HG03159 (cell line): Measurements from ENCODE around the gene DHRS12.
A peak's percentile ranks its signal among the peaks of the same experiment; 100 is the strongest.

Experiments
- ATAC-seq: cut with Tn5 transposase; IDR thresholded peaks from one replicate; pipeline ENCODE4 v1.9.1; 2021; ENCODE audit warnings: mild to moderate bottlenecking, moderate library complexity; ENCODE audit not compliant: unreplicated experiment

The DHRS12 gene

DNA sequence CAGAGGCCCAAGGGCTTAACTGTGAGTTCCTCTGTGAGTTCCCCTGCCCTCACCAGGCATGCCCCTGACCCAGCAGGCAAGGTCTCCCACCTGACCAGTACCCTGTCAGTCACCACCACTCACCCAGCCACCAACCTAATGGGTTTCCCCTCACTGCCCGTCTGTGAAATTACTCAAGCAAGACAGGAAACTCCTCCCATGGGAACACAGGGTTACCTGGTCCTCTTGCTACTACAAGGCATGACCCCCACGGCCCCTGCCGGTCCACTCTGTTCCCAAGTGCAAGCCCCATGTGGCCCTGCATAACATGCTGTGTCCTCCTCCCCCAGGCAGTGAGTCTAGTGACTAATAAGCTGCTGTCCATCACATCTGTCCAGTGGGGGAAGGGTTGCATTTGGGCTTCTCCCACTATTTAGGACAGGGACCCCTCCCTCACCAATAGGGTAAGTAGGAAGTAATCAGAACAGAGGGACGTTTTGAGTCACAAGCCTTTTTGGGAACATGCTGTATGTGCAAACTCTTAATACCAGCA is 8.0 kb upstream of the DHRS12 start:
- ATAC-seq: no peak

DNA sequence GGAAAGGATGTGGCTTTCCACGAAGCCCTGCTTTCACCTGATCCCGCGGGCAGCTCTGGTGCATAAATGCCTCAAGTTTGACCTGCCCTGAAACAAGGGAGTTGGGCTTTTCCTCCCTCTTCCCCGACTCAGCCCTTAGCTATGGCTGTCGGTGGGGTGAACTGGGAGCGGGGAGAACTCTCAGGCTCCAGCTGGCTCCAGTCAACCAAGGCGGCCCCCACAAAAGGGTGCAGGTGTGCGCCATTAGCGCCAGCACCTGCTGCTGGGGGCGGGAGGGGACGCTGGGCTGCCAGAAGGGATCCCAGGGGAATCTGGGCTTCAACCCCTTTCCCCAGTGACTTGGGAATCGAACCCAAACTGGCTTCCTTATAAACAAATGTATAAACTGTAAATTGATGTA is 7.1 kb upstream of the DHRS12 start:
- no peak for ATAC-seq

DNA sequence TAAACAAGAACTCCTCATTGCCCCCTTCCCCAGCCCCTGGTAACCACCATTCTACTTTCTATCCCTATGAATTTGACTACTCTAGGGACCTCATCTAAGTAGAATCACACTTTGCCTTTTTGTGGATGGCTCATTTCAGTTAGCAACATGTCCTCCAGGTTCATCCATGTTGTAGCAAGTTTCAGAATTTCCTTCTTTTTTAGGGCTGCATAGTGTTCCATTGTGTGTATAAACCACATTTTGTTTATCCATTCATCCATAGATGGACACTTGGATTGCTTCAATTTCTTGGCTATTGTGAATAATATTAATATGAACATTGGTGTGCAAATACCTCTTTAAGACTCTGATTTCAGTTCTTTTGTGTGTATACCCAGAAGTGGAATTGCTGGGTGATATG is 4.8 kb upstream of the DHRS12 start:
- ATAC-seq: no peak

DNA sequence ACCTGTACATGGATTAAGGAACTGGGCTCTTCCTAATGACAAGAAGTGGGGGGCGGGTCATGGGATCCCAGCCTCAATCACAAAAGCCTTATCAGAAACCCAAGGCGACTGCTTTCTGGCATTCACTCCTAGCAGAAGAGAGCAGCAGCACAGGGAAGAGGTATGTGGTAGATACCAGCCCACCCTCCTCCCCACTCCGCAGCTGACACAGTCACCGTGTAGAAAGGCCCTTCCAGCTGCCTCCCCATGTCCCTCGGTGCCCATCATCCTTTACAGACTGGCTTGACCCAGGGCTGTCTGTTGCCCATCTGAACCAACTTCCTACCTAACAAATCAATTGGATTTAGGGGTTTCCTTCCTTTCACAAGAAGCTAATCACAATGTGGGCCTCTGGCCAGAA is 3.1 kb upstream of the DHRS12 start:
- ATAC-seq: no peak

DNA sequence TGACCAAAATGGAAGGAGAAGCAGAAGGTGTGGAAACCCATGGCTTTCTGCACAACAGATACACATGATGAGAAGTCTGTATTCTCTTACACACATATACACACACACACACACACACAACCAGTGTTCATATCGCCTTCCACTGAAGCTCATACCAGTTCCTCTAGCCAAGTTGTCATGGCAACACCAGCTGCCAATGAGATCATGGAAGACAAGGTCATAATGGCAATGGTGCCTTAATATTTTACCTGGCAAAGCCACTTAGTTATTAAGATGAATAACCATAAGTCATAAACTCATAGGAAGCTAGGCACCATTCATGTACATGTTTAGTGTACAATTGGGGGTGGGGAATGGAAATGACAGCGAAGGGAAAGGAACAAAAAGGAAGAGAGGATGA is 2.6 kb upstream of the DHRS12 start:
- ATAC-seq: no peak

DNA sequence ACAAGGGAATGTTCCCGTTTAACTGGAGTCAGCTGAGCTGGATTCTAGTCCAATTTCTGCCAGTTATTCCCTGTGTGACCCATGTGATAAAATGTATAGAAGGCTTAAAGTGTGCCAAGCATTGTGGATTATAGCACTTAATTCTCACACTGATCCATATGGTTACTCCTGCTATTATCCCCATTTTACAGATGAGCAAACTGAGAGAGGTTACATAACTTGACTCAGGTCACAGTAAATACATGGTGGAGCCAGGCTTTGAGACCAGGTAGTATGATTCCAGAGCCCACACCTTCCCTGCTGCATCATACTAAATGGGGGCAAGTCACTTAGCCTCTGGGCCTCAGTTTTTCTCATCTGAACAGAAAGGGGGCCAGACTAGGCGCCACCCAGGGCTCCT is 2.0 kb upstream of the DHRS12 start:
- ATAC-seq: no peak

DNA sequence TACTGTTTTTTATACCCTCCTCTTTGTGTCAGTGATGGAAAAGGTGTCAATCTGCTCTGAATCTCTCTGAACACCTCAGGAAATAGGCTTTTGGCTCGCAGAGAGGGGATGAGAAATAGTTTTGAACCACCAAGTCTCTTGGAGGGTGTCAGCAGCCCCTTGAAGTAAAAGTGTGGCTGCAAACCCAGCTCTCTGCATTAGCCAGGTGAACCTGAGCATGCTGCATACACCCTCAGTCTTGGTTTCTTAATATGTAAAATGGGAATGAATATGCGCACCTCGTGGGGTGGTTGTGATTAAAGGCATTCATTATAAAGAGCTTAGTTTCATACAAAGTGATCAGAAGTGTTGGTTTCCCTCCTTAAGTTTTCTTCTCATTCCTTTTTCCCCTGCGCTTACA is 1.4 kb upstream of the DHRS12 start:
- no peak for ATAC-seq

DNA sequence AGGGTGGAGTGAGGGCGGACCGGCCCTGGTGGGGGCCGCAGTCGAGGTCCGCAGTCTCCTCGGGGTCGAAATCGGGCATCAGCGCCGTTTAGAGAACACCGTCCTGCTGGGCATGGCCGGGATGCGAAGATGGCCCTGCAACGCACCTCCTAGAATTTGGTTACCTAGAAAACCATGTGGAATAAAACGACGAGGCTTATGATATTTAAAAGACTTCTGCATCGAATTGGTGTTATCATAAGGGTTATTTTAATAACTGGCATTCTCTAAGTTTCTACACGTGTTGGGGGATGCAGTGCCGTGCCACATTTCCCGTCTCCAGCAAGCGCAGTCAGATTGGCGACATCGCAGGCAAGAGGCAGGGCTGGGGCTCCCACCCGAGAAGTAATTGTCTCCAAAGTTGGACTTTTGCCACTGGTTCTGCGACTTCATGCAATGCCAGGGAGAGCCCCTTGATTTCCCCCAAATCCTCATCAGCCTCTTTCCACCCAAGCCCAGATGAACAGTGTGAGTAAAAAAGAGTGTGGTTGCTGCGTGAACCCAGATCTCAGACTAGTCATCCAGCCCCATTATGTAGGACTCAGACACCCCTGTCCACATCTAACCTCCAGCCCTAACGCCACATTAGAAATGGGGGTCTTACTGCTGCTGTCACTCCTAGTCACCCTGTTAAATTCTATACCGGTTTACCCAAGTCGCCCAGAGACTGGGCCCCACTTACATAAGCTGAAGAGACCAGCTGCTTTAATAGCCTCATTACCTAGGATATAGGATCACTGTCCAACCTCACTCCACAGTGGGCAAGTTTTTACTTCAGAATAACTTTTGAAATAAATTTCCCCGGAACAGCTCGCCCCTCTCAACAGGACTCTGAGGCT is 571 bp upstream of the DHRS12 start:
- ATAC-seq: no peak

DNA sequence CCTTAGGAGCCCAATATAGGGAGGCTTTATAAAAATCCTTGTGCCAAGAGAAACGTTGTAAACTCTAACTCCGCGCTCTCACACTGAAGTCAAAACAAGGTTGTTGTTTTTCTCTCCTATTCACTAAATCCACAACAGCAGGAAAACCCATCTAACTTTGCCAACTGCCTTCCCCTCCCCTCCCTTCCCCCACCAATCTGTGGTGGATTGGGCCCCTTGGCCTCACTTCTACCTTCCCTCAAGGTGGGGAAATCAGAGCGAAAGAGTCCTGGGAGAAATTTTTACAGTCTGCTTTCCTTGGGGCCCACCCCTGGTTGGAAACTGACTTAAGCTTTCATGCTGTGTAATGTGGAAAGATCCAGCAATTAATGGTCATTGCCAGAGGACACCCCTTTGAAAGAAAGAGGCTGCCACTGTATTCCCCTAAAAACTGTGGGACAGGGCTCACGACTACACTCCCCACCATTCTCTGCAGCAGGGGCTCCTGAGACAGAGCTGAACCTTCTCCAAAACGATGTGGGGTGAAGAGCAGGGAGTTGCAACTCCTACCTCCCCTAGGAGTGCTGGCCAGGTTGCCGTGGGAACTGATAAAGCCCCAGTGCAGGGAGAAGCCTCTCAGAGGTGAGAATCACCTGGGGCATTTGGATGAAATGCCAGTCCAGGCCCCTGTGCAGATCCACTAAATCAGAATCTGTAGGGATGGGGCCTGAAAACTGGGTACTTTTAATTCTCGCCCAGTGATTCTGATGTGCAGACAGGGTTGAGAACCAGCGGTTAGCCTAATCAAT is 1.1 kb downstream of the DHRS12 start:
- ATAC-seq: no peak

DNA sequence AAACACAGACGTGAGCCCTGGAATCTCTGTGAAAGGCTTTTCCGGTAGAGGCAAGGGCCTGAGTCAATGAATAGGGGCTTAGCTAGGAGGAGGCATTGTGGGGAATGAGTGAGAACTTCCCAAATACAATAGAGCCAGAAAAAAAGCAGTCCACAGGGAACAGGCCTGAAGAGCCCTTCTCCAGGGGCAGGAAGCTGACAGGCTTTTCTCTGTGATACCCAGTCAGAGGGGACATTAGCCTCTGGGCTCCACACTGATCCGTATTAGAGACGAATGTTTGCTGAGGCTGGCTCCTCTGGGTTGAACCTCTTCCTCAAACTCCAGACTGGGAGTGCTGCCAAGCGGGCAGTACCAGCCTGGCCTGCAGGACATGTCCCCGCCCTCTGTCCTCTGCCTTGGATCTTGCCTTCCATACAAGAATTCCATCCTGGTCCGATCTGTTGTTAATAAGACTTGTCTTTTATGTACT is 2.3 kb downstream of the DHRS12 start:
- no peak for ATAC-seq

DNA sequence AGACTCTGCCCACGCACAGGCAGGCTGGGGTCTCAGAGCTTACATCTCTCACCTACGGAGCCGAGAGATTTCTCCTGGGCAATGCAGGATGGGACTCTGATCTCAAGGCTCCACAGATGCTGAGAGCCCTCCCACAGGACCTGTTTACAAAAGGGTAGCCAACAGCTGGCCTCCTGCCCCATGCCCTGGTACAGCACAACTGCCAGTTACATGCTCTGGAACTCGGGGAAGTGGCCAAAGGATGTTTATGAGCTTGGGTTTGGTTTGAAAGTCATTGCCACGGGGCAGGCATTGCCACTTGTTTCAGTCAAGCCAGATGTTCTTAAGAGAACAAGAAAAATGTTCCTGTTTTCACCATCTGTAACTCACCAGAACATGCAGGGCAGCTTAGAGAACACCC is 3.5 kb downstream of the DHRS12 start:
- no peak for ATAC-seq

DNA sequence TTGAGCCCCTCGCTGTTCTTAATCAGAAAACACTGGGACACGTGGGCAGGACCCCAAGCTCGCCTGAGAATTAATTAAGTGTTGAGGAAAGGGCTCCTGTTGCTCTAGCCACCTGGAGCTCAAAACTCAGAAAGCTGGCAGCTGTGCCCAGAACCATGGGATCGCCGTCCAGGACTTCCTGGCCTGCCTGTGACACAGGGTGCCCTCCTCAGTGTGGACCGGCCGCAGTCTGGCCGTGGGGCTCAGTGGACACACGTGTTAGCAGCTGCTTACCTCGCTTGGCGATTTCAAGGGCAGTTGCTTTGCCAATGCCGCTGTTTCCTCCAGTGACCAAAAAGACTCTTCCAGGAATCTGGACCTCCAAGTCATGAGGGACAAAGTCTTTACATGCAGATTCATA is 4.7 kb downstream of the DHRS12 start:
- ATAC-seq: no peak

DNA sequence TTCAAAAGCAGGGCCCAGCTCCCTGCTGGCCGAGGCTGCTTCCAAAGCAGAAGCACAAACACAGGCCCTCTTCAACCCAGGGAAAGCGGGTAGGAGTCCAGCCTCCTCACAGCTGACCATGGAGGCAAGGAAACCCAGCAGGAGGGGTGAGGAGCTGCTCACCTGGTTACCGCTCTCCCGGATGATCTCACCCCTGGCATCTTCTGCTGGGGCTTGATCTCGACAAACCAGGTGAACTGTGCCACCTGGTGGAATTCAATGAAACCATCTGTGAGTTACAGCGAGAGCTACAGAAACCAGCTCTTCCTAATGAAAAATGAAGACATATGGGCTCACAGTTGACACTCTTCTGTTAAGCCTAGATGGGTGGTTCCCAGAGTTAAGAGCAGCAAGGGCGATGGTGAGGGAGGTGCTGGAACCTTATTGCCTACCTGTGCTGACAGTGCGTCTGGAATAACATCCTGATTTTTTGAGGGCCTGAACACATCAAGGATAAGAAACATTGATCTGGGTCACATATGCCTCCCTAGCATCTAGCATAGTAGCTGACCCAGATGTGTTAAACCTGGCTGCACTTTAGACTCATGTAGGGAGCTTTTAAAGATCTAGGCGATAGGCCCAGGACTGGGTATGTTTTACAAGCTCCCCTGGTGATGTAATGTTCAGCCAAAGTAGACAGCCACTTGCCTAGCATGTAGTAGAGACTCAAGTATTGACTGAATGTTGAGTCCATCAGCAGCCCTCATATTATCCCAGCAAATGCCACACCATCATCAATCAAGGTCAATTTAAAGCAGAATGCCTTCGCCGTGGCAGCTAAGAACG is 6.1 kb downstream of the DHRS12 start:
- ATAC-seq: no peak

DNA sequence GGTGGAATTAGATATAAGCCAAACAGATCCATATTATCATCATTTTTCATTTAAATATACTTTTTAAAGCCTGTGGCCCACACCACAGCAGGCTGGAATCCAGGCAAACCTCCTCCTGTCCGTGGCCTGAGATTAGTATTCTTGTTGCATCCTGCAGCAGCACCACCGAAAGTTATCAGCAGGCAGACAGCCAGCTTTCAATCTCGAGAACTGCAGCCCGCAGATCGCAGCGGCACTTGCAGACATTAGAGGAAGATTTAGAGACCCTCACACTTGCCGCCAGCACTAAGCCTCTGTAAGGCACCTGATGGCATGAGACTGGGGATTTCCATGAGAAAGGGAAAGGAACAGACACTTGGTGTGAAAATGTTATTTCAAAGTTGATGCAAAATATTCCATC is 7.4 kb downstream of the DHRS12 start:
- no peak for ATAC-seq

DNA sequence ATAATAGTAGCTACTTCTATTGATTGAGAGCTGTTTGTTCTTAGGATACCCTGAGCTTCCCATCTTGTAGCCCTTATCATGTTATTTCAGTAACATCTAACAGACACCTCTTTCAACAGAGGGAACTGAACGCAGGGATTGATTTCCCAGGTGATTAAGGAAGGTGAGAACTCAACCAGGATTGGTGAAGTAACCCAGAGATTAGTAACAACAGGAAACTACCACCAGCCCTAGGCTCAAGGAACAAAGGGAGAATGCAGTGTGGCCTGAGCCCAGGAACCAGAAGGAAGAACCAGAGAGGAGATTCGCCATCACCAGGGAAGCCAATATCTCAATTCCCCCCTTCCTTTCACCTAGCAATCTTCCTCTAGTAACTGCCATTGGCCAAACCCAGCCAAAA is 8.5 kb downstream of the DHRS12 start:
- no peak for ATAC-seq

DNA sequence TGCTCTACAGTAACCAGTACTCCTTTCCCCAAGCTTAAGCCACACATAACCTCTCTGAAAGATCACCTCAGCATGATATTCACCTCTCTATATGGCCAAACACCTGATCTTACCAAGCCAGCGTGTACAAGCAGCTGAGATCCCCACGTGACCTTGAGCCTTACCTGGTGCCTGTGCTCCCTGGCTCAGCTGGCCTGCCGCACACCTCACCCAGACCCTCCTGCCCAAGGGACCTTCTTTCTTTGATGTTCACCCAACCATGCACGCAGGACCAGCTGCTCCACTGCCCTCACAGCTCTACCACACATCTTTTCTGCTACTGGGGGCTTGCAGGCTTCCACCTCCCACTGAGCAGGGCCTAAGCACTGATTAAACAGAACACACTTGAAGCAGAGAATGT is 9.0 kb downstream of the DHRS12 start:
- ATAC-seq: no peak

DNA sequence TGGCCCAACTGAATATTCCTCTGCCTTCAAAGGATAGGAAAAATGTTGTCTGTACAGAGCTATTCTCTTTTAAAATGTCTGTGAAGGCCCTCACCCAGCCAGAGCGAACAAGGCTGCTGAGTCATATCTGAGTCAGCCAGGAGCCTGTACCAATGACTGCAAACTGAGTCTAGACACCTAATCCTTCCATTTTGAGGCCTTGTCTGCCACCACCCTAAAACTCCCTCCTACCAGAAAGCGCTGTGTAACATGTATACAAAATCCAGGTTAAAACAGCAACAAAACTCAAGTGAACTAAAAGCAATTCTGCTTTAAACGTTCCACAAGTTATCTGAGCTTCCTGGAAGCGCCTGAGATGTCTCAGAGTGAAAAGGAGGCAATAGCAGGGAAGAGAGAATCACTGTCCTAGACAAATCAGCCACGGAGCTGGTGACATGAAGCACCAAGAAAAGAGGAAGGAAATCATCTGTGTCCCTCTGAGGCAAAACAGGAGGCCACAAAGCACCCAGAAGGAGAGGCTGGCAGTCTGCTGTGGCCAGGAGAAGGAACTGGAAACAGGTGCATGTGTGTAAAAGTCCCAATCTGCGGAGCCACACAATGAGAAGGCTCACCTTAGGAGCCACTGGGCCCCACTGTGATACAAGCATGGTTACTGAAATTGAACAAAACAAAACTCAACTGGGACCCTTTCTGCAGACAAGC is 10.2 kb downstream of the DHRS12 start:
- peak; percentile 61 for ATAC-seq

DNA sequence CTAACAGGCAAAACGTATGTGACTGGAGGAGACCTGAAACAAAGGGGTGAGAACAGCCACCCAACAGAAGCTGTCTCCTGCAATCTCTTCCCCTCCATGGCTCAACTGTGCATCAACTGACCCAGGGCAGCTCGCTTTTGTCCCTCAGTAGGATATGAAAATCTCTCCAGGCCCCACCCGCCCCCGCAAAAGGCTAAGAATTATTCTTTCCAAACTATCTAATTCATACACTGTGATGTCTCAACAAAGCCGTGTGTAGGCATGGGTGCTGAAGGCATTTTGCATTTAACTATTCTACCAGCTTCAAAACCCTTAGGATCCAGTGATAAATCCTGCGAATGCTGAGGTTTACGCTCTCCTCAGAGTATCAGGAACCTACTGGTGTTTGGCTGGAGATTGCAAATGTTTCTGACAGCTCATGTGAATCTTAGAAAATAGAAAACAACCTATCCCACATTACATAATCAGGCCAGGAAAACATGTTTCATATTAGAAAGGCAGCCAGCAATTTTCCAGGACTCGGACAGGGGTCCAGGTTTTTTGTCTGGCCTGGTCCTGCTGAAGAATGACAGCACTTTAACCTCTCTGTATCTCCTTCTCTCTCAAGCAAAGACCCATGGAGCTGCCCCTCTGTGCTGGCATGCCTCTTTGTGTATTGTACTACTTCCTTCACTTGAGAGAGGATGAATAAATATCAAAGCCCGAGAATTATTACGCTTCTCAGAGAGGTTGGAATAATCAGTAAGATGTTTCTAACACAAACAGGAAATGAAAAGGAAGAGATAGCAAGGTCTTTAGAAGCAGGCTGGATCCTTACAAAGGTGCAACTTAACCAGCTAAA is 17.3 kb downstream of the DHRS12 start:
- ATAC-seq: no peak

DNA sequence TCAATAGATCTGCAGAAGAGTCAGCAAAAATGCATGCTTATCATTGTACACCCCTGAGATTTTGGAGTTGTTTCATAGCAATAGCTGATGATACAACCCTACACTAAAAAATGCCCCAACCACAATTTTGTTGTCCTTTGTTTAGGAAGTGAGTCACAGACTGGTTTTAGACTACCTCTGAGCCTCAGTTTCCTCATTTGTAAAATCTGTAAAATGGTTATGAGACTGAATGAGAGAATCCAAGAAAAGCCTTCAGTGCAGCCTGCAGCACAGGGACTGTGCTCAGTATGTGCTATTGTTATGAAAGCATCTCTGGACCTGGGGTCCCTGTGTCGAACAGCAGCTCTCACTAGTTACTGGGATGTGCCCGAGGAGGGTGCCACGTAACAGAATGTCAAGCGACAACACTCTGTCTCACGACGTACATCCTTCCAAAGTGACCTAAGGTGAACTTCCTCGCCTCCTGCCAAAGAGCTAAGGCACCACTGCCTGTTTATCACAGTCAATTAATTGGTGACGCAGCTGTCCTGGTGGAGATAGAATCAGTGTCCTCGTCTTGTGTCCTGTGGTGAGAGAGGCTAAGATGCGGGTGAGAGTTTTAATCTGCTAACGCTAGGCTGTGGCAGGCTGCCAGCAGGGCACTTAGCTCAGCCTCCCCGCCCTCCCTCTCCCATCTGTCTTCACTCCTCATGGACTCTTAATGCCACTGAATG is 18.1 kb downstream of the DHRS12 start:
- ATAC-seq: no peak
